Panc1 (cell line): Measurements from ENCODE around the gene FAM20B. TPM values are rescaled to one million over a fixed set of nuclear protein-coding genes. Genes with fewer than 3 reads are reported as not detected.

Experiments
- ATAC-seq: fragments of 200-7000 bp; cut with Tn5 transposase; 2 replicates; pipeline ENCODE4 v1.9.1; 2020; ENCODE audit warnings: mild to moderate bottlenecking, moderate library complexity
- BruUV-seq: library from RNA; stranded (reverse); fragments of 400-500 nt; replicated peaks from 2 replicates; lab custom pipeline; 2021; lab: Mats Ljungman, UMichigan
- CTCF ChIA-PET: fragments of 300-600 bp; sonication (Branson Sonifier 250); formaldehyde crosslinking; loops from one replicate; lab custom pipeline; 2022; ENCODE audit warnings: antibody characterized with exemption; lab: Charles Lee
- POLR2A ChIA-PET: fragments of 300-600 bp; sonication (Branson Sonifier 250); formaldehyde crosslinking; loops from one replicate; lab custom pipeline; 2022; ENCODE audit warnings: antibody characterized with exemption; lab: Charles Lee
- DNase-seq: peaks from one replicate; pipeline ENCODE4 v3.0.0-alpha.2; 2010; ENCODE audit warnings: low read depth, low spot score
- H3K27ac ChIP-seq: 2 replicates; pipeline ENCODE4 v1.5.1; 2011; ENCODE audit warnings: mild to moderate bottlenecking, low read length, inconsistent platforms
- H3K27me3 ChIP-seq: fragments of 200-500 bp; sonication (Bioruptor generic); 2 replicates; pipeline ENCODE4 v1.6.0; 2014; ENCODE audit warnings: low read length, inconsistent platforms; ENCODE audit not compliant: control insufficient read depth, insufficient read depth
- H3K36me3 ChIP-seq: fragments of 200-500 bp; sonication (Bioruptor generic); 2 replicates; pipeline ENCODE4 v1.5.1; 2014; ENCODE audit warnings: inconsistent platforms, mild to moderate bottlenecking, low read length, moderate library complexity; ENCODE audit not compliant: control insufficient read depth, insufficient read depth
- H3K4me1 ChIP-seq: 2 replicates; pipeline ENCODE4 v1.5.1; 2011; ENCODE audit warnings: inconsistent platforms, mild to moderate bottlenecking, low read length, moderate library complexity; ENCODE audit not compliant: control insufficient read depth, insufficient read depth
- H3K4me3 ChIP-seq, 2 experiments: 2 replicates each; pipeline ENCODE4 v1.5.1; 2011 to 2012; ENCODE audit warnings: low read depth in 2 of 2, low read length in 2 of 2, mild to moderate bottlenecking in 2 of 2, inconsistent platforms in 1 of 2, moderate library complexity in 1 of 2
- H3K9me3 ChIP-seq: fragments of 200-500 bp; sonication (Bioruptor generic); 2 replicates; pipeline ENCODE4 v1.5.1; 2014; ENCODE audit warnings: low read depth, mild to moderate bottlenecking, inconsistent platforms, low read length, moderate library complexity; ENCODE audit not compliant: control insufficient read depth, insufficient read depth
- POLR2AphosphoS5 ChIP-seq: IDR thresholded peaks from 2 replicates; pipeline ENCODE4 v1.6.1; 2012; ENCODE audit warnings: mild to moderate bottlenecking, low read depth, low read length, moderate library complexity
- SIN3A ChIP-seq: IDR thresholded peaks from 2 replicates; pipeline ENCODE4 v1.6.1; 2012; ENCODE audit warnings: low read depth, mild to moderate bottlenecking, low read length, moderate library complexity, borderline replicate concordance; ENCODE audit not compliant: insufficient read depth
- TCF7L2 ChIP-seq: IDR thresholded peaks from 2 replicates; pipeline ENCODE4 v1.6.1; 2011; ENCODE audit warnings: mild to moderate bottlenecking, low read depth, low read length, inconsistent platforms
- in situ Hi-C: cut with HindIII; loops from 2 replicates; pipeline ENCODE4 v1.10.0; 2016; ENCODE audit warnings: low sequenced_read_pairs, low pct_unique_long_range_greater_than_20kb
- intact Hi-C: fragments of 100-400 bp; cut with micrococcal nuclease; formaldehyde crosslinking; loops from one replicate; pipeline ENCODE4 v1.10.0; 2022; ENCODE audit not compliant: unreplicated experiment
- total RNA-seq: library from RNA; stranded (reverse); gene quantifications from one replicate; pipeline ENCODE4 v1.2.1, GENCODE V29; 2021; ENCODE audit not compliant: unreplicated experiment
- TF ChIP-seq, protein P1 (sequence below): fragments of 450-650 bp; IDR thresholded peaks from 2 replicates; pipeline ENCODE4 v1.5.1; 2017; ENCODE audit warnings: mild to moderate bottlenecking
- TF ChIP-seq, protein P2 (sequence below), 2 experiments: IDR thresholded peaks; 2 replicates each; pipeline ENCODE4 v1.6.1; 2011 to 2012; ENCODE audit warnings: low read depth in 2 of 2, control low read depth in 1 of 2, low read length in 1 of 2, mild to moderate bottlenecking in 1 of 2, moderate library complexity in 1 of 2; ENCODE audit not compliant: insufficient read depth in 1 of 2

Gene FAM20B
- total RNA-seq, 1 experiment from 2014 or later = 49.9 TPM

DNA sequence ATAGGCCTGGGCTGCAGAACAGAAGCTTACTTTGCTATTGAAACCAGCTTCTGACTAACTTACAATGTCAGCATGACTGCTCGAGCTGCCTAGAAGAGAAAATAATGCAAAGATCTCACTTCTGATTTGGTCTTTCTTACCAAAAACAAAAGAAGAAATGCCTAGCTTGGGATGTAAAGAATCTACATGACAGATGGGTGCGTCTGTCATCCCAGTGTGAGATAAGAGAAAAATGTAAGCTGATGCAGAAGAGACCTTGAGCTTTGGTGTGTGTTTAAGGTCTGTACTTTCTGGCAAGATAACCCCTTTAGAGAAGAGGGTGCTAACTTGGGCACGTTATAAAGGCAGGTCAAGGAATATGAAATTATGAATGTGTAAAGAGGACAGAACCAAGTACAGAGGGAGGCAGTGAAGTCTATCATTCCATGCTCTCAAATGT lies 3.6 kb downstream of the FAM20B start:
- TF ChIP-seq, protein P1, sequence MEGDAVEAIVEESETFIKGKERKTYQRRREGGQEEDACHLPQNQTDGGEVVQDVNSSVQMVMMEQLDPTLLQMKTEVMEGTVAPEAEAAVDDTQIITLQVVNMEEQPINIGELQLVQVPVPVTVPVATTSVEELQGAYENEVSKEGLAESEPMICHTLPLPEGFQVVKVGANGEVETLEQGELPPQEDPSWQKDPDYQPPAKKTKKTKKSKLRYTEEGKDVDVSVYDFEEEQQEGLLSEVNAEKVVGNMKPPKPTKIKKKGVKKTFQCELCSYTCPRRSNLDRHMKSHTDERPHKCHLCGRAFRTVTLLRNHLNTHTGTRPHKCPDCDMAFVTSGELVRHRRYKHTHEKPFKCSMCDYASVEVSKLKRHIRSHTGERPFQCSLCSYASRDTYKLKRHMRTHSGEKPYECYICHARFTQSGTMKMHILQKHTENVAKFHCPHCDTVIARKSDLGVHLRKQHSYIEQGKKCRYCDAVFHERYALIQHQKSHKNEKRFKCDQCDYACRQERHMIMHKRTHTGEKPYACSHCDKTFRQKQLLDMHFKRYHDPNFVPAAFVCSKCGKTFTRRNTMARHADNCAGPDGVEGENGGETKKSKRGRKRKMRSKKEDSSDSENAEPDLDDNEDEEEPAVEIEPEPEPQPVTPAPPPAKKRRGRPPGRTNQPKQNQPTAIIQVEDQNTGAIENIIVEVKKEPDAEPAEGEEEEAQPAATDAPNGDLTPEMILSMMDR = no peak
- TF ChIP-seq, protein P2, sequence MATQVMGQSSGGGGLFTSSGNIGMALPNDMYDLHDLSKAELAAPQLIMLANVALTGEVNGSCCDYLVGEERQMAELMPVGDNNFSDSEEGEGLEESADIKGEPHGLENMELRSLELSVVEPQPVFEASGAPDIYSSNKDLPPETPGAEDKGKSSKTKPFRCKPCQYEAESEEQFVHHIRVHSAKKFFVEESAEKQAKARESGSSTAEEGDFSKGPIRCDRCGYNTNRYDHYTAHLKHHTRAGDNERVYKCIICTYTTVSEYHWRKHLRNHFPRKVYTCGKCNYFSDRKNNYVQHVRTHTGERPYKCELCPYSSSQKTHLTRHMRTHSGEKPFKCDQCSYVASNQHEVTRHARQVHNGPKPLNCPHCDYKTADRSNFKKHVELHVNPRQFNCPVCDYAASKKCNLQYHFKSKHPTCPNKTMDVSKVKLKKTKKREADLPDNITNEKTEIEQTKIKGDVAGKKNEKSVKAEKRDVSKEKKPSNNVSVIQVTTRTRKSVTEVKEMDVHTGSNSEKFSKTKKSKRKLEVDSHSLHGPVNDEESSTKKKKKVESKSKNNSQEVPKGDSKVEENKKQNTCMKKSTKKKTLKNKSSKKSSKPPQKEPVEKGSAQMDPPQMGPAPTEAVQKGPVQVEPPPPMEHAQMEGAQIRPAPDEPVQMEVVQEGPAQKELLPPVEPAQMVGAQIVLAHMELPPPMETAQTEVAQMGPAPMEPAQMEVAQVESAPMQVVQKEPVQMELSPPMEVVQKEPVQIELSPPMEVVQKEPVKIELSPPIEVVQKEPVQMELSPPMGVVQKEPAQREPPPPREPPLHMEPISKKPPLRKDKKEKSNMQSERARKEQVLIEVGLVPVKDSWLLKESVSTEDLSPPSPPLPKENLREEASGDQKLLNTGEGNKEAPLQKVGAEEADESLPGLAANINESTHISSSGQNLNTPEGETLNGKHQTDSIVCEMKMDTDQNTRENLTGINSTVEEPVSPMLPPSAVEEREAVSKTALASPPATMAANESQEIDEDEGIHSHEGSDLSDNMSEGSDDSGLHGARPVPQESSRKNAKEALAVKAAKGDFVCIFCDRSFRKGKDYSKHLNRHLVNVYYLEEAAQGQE (IDR thresholded peaks at IDR 0.05; ENCODE audit: insufficient read depth in 1 of 2, low read depth in 2 of 2, low read length in 1 of 2) = no peak
- TF ChIP-seq POLR2AphosphoS5 (no peak), TCF7L2 (no peak)
- Histone ChIP-seq H3K9me3 (no peaks in the 10 kb centered on the region), H3K27me3 (no peaks in the 10 kb centered on the region), H3K27ac (no peak overlapping the region; the same call in 1 of the 2 replicates), H3K36me3 (no peaks in the 10 kb centered on the region; the same call in 1 of the 2 replicates), H3K4me3 (no peak overlapping the region), H3K4me1 (peaks cover 40% of the 10 kb centered on the region)
- ChIA-PET CTCF (no interaction called here), POLR2A (no interaction called here)
- no TSS peak for BruUV-seq
- in situ Hi-C loops = no loop called here
- ATAC-seq (no peak), DNase-seq (no peak)
- intact Hi-C loops = no loop called here

DNA sequence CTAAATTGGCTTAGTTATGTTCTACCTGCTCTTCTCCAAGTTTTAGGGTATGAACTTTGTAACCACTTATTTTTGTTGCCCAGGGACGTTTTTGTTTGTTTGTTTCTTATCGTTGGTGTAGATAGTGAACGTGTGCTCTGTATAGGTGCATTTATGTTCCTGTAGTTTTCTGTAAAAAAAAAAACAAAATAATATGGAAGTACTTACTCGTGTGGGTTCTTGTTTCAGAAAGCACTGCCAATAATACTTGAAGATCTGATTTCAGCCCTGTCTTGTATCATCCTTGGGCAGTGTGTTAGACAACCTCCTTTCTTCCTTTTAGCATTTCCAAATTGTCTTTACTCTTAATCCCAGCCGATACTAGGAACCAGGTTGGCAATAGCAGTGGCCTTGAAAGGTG lies 4.4 kb downstream of the FAM20B start:
- in situ Hi-C loops (no loop called here), intact Hi-C loops (no loop called here)
- H3K36me3 ChIP-seq = no peaks in the 10 kb centered on the region; the same call in 1 of the 2 replicates
- no peaks in the 10 kb centered on the region for H3K27me3 ChIP-seq
- CTCF ChIA-PET = no interaction called here
- no peak for ATAC-seq
- no TSS peak for BruUV-seq
- no peak overlapping the region for H3K27ac ChIP-seq
- H3K4me3 ChIP-seq = no peak overlapping the region
- peaks cover 42% of the 10 kb centered on the region for H3K4me1 ChIP-seq
- DNase-seq = no peak
- POLR2A ChIA-PET = interaction anchor here (0.5 kb wide), 1 partner anchor 813 kb away, joined by 10 read pairs; no protein-coding TSS in a partner anchor
- TF ChIP-seq POLR2AphosphoS5 (no peak), TCF7L2 (no peak), SIN3A (no peak)
- TF ChIP-seq, protein P2 (IDR thresholded peaks at IDR 0.05; ENCODE audit: insufficient read depth in 1 of 2, low read depth in 2 of 2, low read length in 1 of 2) = no peak
- TF ChIP-seq, protein P1 = no peak
- H3K9me3 ChIP-seq = no peaks in the 10 kb centered on the region
